HL-60 (cell line): ENCODE results near the gene KMT5B.

Experiments
- DNase-seq, 2 experiments: peaks; one replicate each; pipeline ENCODE4 v3.0.0-alpha.2; 2010 to 2020; ENCODE audit warnings: low read depth in 1 of 2, low spot score in 1 of 2
- H3K27ac ChIP-seq: fragments of 250-450 bp; sonication (Bioruptor Pico); replicated peaks from 2 replicates; pipeline ENCODE4 v1.5.1; 2020; ENCODE audit warnings: mild to moderate bottlenecking, moderate library complexity
- H3K27me3 ChIP-seq: fragments of 250-450 bp; sonication (Bioruptor Pico); 2 replicates; pipeline ENCODE4 v1.5.1; 2021; ENCODE audit warnings: mild to moderate bottlenecking, moderate library complexity; ENCODE audit not compliant: insufficient read depth, poor library complexity, severe bottlenecking
- H3K4me3 ChIP-seq: replicated peaks from 2 replicates; pipeline ENCODE4 v1.5.1; 2011; ENCODE audit warnings: mild to moderate bottlenecking, control low read depth, low read length; ENCODE audit not compliant: insufficient read depth
- CTCF ChIP-seq: IDR thresholded peaks from one replicate; pipeline ENCODE4 v1.5.1; 2011; ENCODE audit warnings: low read length, control low read depth, inconsistent platforms; ENCODE audit not compliant: insufficient read depth
- GABPA ChIP-seq: IDR thresholded peaks from 2 replicates; pipeline ENCODE4 v1.6.1; 2012; ENCODE audit warnings: low read depth
- POLR2AphosphoS5 ChIP-seq: IDR thresholded peaks from 2 replicates; pipeline ENCODE4 v1.6.1; 2012; ENCODE audit warnings: low read depth
- SPI1 ChIP-seq: IDR thresholded peaks from 2 replicates; pipeline ENCODE4 v1.6.1; 2012; ENCODE audit warnings: low read depth, mild to moderate bottlenecking, borderline replicate concordance
- TF ChIP-seq, protein P1 (sequence below): IDR thresholded peaks from 2 replicates; pipeline ENCODE4 v1.6.1; 2012; ENCODE audit warnings: low read depth; ENCODE audit not compliant: insufficient replicate concordance

The KMT5B gene

GRCh38 chr11:68212421-68213134, 518 bp downstream of the KMT5B start:
- DNase-seq = peak in 1 of 2 experiments; percentile 65
- TF ChIP-seq, protein P1, sequence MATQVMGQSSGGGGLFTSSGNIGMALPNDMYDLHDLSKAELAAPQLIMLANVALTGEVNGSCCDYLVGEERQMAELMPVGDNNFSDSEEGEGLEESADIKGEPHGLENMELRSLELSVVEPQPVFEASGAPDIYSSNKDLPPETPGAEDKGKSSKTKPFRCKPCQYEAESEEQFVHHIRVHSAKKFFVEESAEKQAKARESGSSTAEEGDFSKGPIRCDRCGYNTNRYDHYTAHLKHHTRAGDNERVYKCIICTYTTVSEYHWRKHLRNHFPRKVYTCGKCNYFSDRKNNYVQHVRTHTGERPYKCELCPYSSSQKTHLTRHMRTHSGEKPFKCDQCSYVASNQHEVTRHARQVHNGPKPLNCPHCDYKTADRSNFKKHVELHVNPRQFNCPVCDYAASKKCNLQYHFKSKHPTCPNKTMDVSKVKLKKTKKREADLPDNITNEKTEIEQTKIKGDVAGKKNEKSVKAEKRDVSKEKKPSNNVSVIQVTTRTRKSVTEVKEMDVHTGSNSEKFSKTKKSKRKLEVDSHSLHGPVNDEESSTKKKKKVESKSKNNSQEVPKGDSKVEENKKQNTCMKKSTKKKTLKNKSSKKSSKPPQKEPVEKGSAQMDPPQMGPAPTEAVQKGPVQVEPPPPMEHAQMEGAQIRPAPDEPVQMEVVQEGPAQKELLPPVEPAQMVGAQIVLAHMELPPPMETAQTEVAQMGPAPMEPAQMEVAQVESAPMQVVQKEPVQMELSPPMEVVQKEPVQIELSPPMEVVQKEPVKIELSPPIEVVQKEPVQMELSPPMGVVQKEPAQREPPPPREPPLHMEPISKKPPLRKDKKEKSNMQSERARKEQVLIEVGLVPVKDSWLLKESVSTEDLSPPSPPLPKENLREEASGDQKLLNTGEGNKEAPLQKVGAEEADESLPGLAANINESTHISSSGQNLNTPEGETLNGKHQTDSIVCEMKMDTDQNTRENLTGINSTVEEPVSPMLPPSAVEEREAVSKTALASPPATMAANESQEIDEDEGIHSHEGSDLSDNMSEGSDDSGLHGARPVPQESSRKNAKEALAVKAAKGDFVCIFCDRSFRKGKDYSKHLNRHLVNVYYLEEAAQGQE = no peak
- TF ChIP-seq SPI1 (no peak), POLR2AphosphoS5 (no peak), CTCF (no peak), GABPA (no peak)
- Histone ChIP-seq H3K4me3 (peak overlapping the region; percentile 95), H3K27me3 (peaks cover 16% of the 10 kb centered on the region), H3K27ac (peak overlapping the region; percentile 73)

DNA sequence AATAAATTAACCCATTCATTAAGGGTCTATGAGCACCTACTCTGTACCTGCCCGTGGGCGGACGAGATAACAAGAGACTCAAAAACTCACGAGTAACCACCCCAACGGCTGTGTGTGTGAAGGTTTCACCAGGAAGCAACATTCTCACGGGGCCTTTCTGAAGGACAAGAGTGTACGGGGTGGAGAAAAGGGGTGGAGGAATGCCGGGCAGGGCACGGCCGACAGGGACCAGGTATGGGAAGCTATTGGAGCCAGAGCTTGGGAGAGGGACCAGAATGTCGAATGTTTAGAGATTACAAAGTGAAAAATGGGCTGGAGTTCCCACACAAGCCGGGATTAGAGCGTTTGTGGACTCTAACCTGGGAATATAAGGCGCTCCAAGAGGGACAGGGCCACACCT, 1.6 kb downstream of the KMT5B start:
- Histone ChIP-seq H3K27me3 (peaks cover 12% of the 10 kb centered on the region), H3K27ac (no peak overlapping the region), H3K4me3 (no peak overlapping the region)
- no peak for DNase-seq
- TF ChIP-seq SPI1 (no peak), GABPA (no peak), CTCF (no peak), POLR2AphosphoS5 (no peak)
- TF ChIP-seq, protein P1 = no peak

DNA sequence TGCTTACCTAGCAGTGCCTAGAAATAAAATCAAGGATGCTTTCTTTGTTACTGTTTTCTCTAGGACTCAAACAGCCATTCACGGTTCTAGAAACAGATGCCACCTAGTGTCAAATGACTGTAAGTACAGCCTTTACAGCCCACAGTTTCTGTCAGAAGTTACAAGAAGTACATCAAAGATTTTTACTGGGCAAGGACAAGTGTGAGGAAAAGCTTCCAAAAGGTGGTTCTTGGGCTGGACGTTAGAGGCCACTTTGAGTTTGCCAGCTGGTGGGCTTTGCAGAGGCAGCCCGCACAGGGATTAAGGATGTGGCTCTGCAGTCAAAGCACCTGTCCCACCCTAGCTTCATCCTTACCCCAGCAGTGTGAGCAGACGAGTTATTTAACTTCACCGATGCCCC, 6.9 kb downstream of the KMT5B start:
- H3K27ac ChIP-seq = no peak overlapping the region
- peak in 1 of 2 experiments; percentile 54 for DNase-seq
- H3K4me3 ChIP-seq = no peak overlapping the region
- no peaks in the 10 kb centered on the region for H3K27me3 ChIP-seq
- TF ChIP-seq, protein P1 = no peak
- peak; percentile 87 for TF ChIP-seq CTCF
